ENCODE data around the gene POLR3GL.

POLR3GL gene

GRCh38 chr1:145967288-145967687, 2.8 kb downstream of the POLR3GL start:
- TF ChIP-seq POLR2A (IDR thresholded peaks at IDR 0.05; ENCODE audit: extremely low read depth, insufficient read length), result no peak
- no peak for TF ChIP-seq MYC (IDR thresholded peaks at IDR 0.05; ENCODE audit: low read depth, low read length)
- no peak for TF ChIP-seq CTCF (IDR thresholded peaks at IDR 0.05; ENCODE audit: low read depth, low read length)
- no peak for TF ChIP-seq MAX (IDR thresholded peaks at IDR 0.05; ENCODE audit: low read depth, low read length)
- no peak for DNase-seq (ENCODE audit: low read depth)
- H3K4me3 ChIP-seq (ENCODE audit: low read depth, low read length), result no peak overlapping the region

- DNase-seq (ENCODE audit: low read depth), result no peak
- no peak overlapping the region for H3K4me3 ChIP-seq (ENCODE audit: low read depth, low read length)
- TF ChIP-seq MYC (IDR thresholded peaks at IDR 0.05; ENCODE audit: low read depth, low read length) (no peak), POLR2A (IDR thresholded peaks at IDR 0.05; ENCODE audit: extremely low read depth, insufficient read length) (no peak), MAX (IDR thresholded peaks at IDR 0.05; ENCODE audit: low read depth, low read length) (no peak), CTCF (IDR thresholded peaks at IDR 0.05; ENCODE audit: low read depth, low read length) (no peak)
Observed at GRCh38 chr1:145972580-145972979, 8.1 kb downstream of the POLR3GL start.

- DNase-seq (ENCODE audit: low read depth), result no peak
- TF ChIP-seq MYC (IDR thresholded peaks at IDR 0.05; ENCODE audit: low read depth, low read length) (no peak), CTCF (IDR thresholded peaks at IDR 0.05; ENCODE audit: low read depth, low read length) (no peak), MAX (IDR thresholded peaks at IDR 0.05; ENCODE audit: low read depth, low read length) (no peak)
- H3K4me3 ChIP-seq (ENCODE audit: low read depth, low read length), result no peak overlapping the region
Observed at GRCh38 chr1:145974721-145975120, 10.2 kb downstream of the POLR3GL start.

- no peak for DNase-seq (ENCODE audit: low read depth)
- no peak overlapping the region for H3K4me3 ChIP-seq (ENCODE audit: low read depth, low read length)
- TF ChIP-seq POLR2A (IDR thresholded peaks at IDR 0.05; ENCODE audit: extremely low read depth, insufficient read length) (no peak), CTCF (IDR thresholded peaks at IDR 0.05; ENCODE audit: low read depth, low read length) (no peak), MYC (IDR thresholded peaks at IDR 0.05; ENCODE audit: low read depth, low read length) (no peak), MAX (IDR thresholded peaks at IDR 0.05; ENCODE audit: low read depth, low read length) (no peak)
Observed at GRCh38 chr1:145975216-145975615, 10.7 kb downstream of the POLR3GL start.

GRCh38 chr1:145977016-145977415, 12.5 kb downstream of the POLR3GL start:
- no peak overlapping the region for H3K4me3 ChIP-seq (ENCODE audit: low read depth, low read length)
- DNase-seq (ENCODE audit: low read depth), result no peak
- TF ChIP-seq MAX (IDR thresholded peaks at IDR 0.05; ENCODE audit: low read depth, low read length) (no peak), POLR2A (IDR thresholded peaks at IDR 0.05; ENCODE audit: extremely low read depth, insufficient read length) (no peak), CTCF (IDR thresholded peaks at IDR 0.05; ENCODE audit: low read depth, low read length) (no peak)
